Gastrocnemius medialis (tissue), 4 donors: Measurements from ENCODE around the gene URAD. TPM values are rescaled to one million over a fixed set of nuclear protein-coding genes. Genes with fewer than 3 reads are reported as not detected.
A peak's percentile ranks its signal among the peaks of the same experiment; 100 is the strongest.

Source experiments
- ATAC-seq, 2 donors: fragments of 150-250 bp; one replicate each; pipeline ENCODE4 v1.9.1; 2016
- DNase-seq, 2 donors: peaks; one replicate each; pipeline ENCODE4 v3.0.0-alpha.2; 2019
- H3K27ac ChIP-seq, 4 donors: fragments of 200-600 bp; sonication (generic); 1 replicate in 1 of 4; 2 replicates in 3 of 4; pipeline ENCODE4 v1.5.1; 2016 to 2018; ENCODE audit warnings: mild to moderate bottlenecking in 2 of 4, moderate library complexity in 1 of 4
- H3K27me3 ChIP-seq, 3 donors: fragments of 200-600 bp; sonication (generic) in 2 of 3; 1 replicate in 1 of 3; 2 replicates in 2 of 3; pipeline versions ENCODE4 v1.5.1 to v1.6.0; 2016 to 2019; ENCODE audit warnings: mild to moderate bottlenecking in 1 of 3, moderate library complexity in 1 of 3
- H3K36me3 ChIP-seq, 2 donors: fragments of 200-600 bp; sonication (generic) in 1 of 2; one replicate each; pipeline ENCODE4 v1.5.1; 2017 to 2018
- H3K4me1 ChIP-seq, 2 donors: fragments of 200-600 bp; sonication (generic) in 1 of 2; one replicate each; pipeline ENCODE4 v1.5.1; 2016 to 2017; ENCODE audit warnings: mild to moderate bottlenecking in 2 of 2
- H3K4me3 ChIP-seq, 4 donors: fragments of 200-600 bp; sonication (generic) in 3 of 4; 1 replicate in 1 of 4; 2 replicates in 3 of 4; pipeline ENCODE4 v1.5.1; 2016 to 2019; ENCODE audit warnings: mild to moderate bottlenecking in 2 of 4
- H3K9me3 ChIP-seq, 3 donors: fragments of 200-600 bp; sonication (generic) in 2 of 3; 1 replicate in 1 of 3; 2 replicates in 2 of 3; pipeline ENCODE4 v1.5.1; 2016 to 2019
- POLR2A ChIP-seq, 2 donors: fragments of 450-650 bp; IDR thresholded peaks; one replicate each; pipeline ENCODE4 v1.6.1; 2017; ENCODE audit warnings: antibody characterized with exemption in 2 of 2, mild to moderate bottlenecking in 2 of 2, moderate library complexity in 2 of 2
- in situ Hi-C, 4 donors: fragments of 200-750 bp; cut with MboI; loops; one replicate each; pipeline versions ENCODE4 v1.15.0 to v1.8.0; 2017; ENCODE audit warnings: low sequenced_read_pairs in 4 of 4
- intact Hi-C: fragments of 100-400 bp; cut with DNase I; formaldehyde crosslinking; loops from one replicate; pipeline ENCODE4 v1.15.1; 2023; ENCODE audit warnings: low total_unique reads
- total RNA-seq, 4 donors: library from RNA; depleted of rRNA; stranded (reverse); fragments of >200 nt; gene quantifications; one replicate each; pipeline versions ENCODE4 v1.1.0 to v1.2.3, GENCODE V29; 2016
- TF ChIP-seq, protein P1 (sequence below), 5 experiments: fragments of 450-650 bp in 3 of 5; fragments of 200-600 bp in 2 of 5; sonication (generic) in 2 of 5; IDR thresholded peaks in 4 of 5; conservative IDR thresholded peaks in 1 of 5; 1 replicate in 4 of 5; 2 replicates in 1 of 5; pipeline ENCODE4 v1.5.1; 2016 to 2019; ENCODE audit warnings: antibody characterized with exemption in 5 of 5, mild to moderate bottlenecking in 3 of 5, moderate library complexity in 3 of 5

Gene URAD
- total RNA-seq, 4 donors from 2014 or later: not detected

DNA sequence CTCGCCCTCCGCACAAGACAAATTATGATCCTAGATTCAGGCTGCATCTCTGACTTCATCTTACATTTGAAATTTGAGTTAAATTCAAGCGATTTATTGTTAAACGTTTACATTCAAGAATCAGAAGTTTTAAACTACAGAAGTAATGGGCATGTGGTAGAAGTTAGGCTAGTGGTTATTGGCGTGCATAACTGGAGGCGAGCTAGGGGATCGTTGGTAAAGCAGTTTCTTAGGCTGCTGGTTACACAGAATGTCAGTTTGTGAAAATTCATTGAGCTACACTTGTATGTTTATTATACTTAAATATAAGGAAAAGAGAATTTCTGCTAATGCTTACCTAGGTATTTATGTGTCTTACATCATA is 18.6 kb downstream of the URAD start:
- Histone ChIP-seq H3K27ac (no peak overlapping the region), H3K9me3 (no peaks in the 10 kb centered on the region), H3K36me3 (no peaks in the 10 kb centered on the region), H3K27me3 (peaks cover 94 to 98% (median 95%) of the 10 kb centered on the region in 3 donors), H3K4me3 (no peak overlapping the region), H3K4me1 (peaks cover 0 to 5% of the 10 kb centered on the region in 2 donors)
- in situ Hi-C loops: no loop called here
- intact Hi-C loops: no loop called here
- ATAC-seq: no peak
- DNase-seq: no peak
- TF ChIP-seq POLR2A (IDR thresholded peaks at IDR 0.05): no peak
- TF ChIP-seq, protein P1, sequence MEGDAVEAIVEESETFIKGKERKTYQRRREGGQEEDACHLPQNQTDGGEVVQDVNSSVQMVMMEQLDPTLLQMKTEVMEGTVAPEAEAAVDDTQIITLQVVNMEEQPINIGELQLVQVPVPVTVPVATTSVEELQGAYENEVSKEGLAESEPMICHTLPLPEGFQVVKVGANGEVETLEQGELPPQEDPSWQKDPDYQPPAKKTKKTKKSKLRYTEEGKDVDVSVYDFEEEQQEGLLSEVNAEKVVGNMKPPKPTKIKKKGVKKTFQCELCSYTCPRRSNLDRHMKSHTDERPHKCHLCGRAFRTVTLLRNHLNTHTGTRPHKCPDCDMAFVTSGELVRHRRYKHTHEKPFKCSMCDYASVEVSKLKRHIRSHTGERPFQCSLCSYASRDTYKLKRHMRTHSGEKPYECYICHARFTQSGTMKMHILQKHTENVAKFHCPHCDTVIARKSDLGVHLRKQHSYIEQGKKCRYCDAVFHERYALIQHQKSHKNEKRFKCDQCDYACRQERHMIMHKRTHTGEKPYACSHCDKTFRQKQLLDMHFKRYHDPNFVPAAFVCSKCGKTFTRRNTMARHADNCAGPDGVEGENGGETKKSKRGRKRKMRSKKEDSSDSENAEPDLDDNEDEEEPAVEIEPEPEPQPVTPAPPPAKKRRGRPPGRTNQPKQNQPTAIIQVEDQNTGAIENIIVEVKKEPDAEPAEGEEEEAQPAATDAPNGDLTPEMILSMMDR (IDR thresholded peaks at IDR 0.05 in 4 of 5, conservative IDR thresholded peaks at IDR 0.05 in 1 of 5): no peak

DNA sequence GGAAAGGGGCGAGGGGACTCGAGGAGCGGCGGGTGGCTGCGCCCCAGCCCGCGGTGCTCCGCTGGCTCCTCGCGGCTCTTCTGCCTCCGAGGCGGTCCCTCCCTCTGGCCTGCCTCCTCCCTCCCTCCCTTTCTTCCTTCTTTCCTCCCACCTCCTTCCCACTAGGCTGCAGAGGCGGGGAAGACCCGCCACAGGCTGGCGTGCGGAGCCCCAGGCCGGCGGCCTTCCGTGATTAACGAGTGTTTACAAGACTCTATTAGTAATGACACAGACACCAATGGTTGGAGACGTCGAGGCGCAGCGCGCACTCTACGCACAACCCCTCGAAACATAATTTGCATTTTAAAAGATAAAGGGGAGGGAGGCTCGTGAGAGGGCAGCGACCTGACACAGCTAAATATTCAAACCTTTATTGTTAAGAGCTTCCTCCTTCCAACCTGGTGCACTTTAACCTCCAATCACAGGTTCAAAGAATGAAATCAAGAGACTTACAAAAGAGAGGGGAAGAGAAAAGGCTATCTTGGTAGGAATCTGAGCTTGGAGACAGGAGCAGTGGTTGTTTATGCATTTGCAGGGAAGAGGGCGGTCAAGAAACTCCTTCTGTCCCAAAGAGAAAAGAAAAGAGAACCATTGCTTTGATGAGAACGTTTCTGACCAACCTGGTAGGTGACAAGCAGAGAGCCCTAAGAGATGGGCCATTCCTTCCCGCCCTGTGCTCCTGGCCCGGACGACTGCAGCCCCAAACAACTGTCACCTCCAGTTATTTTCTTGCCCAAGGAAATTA is 19.2 kb downstream of the URAD start, which contains the start of gene CDX2:
Gene CDX2 (minus strand): TSS at position 234 of the 784 bp plus-strand sequence. CDS start 309 bp downstream, outside the sequence.
- TF ChIP-seq POLR2A (IDR thresholded peaks at IDR 0.05): no peak
- TF ChIP-seq, protein P1 (IDR thresholded peaks at IDR 0.05 in 4 of 5, conservative IDR thresholded peaks at IDR 0.05 in 1 of 5): no peak
- H3K27ac ChIP-seq: no peak within 1 kb of the TSS
- no peak for ATAC-seq
- no peaks in the 10 kb centered on the region for H3K36me3 ChIP-seq
- DNase-seq: no peak
- H3K9me3 ChIP-seq: no peaks in the 10 kb centered on the region
- peak within 1 kb of the TSS in 2 of 4 donors; percentile 1 to 38 for H3K4me3 ChIP-seq
- peaks cover 0 to 5% of the 10 kb centered on the region in 2 donors for H3K4me1 ChIP-seq
- peaks cover 91 to 98% (median 92%) of the 10 kb centered on the region in 3 donors for H3K27me3 ChIP-seq
- in situ Hi-C loops (no loop called here), intact Hi-C loops (no loop called here)

DNA sequence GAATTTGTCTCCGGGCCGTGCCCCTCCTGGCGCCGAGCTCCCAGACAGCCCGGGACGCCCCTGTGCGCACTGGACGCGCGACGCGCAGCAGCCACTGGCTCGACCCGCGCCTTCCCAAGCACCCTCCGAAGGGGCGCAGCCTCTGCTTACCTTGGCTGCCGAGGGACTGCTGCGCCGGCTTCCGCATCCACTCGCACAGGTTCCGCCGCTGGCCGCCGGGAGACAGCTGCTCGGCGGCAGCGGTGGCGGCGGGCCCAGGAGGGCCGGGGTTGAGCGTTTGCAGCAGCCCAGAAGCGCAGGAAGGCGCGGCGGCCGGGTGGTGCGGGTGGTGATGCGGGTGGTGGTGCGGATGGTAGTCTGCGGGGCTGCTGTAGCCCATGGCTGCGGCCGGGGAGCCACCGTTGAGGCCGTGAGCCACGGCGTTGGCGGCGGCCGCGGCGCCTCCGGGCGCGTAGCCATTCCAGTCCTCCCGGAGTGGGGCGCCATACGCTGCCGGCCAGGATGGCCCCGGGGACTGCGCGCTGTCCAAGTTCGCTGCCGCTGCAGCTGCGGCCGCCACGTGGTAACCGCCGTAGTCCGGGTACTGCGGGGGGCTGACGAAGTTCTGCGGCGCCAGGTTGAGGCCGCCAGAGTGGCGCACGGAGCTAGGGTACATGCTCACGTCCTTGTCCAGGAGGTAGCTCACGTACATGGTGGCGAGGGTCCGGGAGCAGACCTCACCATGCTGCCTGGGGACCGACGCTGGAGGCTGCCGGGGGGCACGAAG is 20.0 kb downstream of the URAD start:
- Histone ChIP-seq H3K27me3 (peaks cover 87 to 98% (median 92%) of the 10 kb centered on the region in 3 donors), H3K9me3 (no peaks in the 10 kb centered on the region), H3K27ac (no peak overlapping the region), H3K4me3 (peak overlapping the region in 2 of 4 donors; percentile 1 to 38), H3K36me3 (no peaks in the 10 kb centered on the region), H3K4me1 (peaks cover 0 to 5% of the 10 kb centered on the region in 2 donors)
- no peak for TF ChIP-seq POLR2A (IDR thresholded peaks at IDR 0.05)
- TF ChIP-seq, protein P1 (IDR thresholded peaks at IDR 0.05 in 4 of 5, conservative IDR thresholded peaks at IDR 0.05 in 1 of 5): no peak
- ATAC-seq: no peak
- no peak for DNase-seq
- intact Hi-C loops: no loop called here
- in situ Hi-C loops: no loop called here

DNA sequence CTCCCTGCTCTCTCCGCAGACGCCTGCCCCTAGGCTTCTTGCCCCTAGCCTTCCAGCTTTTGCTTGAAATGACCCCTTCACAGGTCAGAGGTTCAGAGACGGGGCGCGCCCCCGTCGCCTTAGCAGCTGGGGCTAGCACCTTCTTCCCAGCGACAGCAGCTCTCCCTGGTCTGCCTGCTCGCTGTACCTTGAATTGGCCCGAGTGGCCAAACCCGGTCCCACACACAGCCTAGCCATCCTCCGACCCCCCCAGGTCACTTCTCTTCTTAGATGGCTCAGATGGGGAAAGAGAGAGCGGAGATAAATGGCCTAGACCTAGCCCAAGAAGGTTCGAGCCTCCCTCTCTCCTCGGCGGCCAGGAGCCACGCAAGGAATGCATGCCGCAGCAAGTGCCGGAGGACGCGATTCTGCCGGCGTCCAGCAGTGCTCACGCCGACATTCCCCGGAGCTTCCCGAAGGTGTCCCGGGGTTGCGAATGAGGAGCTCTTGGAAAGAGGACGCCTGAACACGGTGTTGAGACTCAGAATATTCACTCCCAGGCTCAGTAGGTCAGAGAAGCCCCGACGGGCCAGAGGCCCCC is 20.7 kb downstream of the URAD start:
- Histone ChIP-seq H3K27ac (no peak overlapping the region), H3K4me1 (peaks cover 0 to 5% of the 10 kb centered on the region in 2 donors), H3K4me3 (peak overlapping the region in 1 of 4 donors; percentile 38), H3K36me3 (no peaks in the 10 kb centered on the region), H3K9me3 (no peaks in the 10 kb centered on the region), H3K27me3 (peaks cover 85 to 93% (median 90%) of the 10 kb centered on the region in 3 donors)
- no peak for DNase-seq
- intact Hi-C loops: no loop called here
- no peak for ATAC-seq
- TF ChIP-seq POLR2A (IDR thresholded peaks at IDR 0.05): no peak
- TF ChIP-seq, protein P1 (IDR thresholded peaks at IDR 0.05 in 4 of 5, conservative IDR thresholded peaks at IDR 0.05 in 1 of 5): no peak
- in situ Hi-C loops: no loop called here
